ENCODE data around the gene LAMP2. TPM values are rescaled to one million over a fixed set of nuclear protein-coding genes. Genes with fewer than 3 reads are reported as not detected.

The LAMP2 gene
- total and polyA plus RNA-seq, 9 of the 15 experiments (the other 6 are each of a cell fraction or from before 2014, with no cell fraction given) = 22.3 to 77.7 (median 48.6) TPM

- peak; percentile 40; the same call in 1 of the 2 replicates for TF ChIP-seq GABPA (tag; conservative IDR thresholded peaks at IDR 0.05; ENCODE audit: low read depth)
- TF ChIP-seq THRAP3 (IDR thresholded peaks at IDR 0.05; ENCODE audit: borderline replicate concordance) = no peak
- TF ChIP-seq CBFA2T3 (IDR thresholded peaks at IDR 0.05) = no peak; the same call in 1 of the 2 replicates
- TF ChIP-seq PKNOX1 (IDR thresholded peaks at IDR 0.05) = peak; percentile 71
- peak; percentile 90 for TF ChIP-seq MEIS2 (IDR thresholded peaks at IDR 0.05; ENCODE audit: partially characterized antibody)
- no peak for TF ChIP-seq MTA2 (IDR thresholded peaks at IDR 0.05; ENCODE audit: low read depth)
- peak; percentile 61; the same call in 1 of the 2 replicates for TF ChIP-seq SOX6 (IDR thresholded peaks at IDR 0.05)
- no peak for TF ChIP-seq GATAD2B (IDR thresholded peaks at IDR 0.05; ENCODE audit: borderline replicate concordance)
- TF ChIP-seq NUFIP1 (IDR thresholded peaks at IDR 0.05; ENCODE audit: partially characterized antibody) = no peak
- TF ChIP-seq GMEB1 (CRISPR knock-in tag; IDR thresholded peaks at IDR 0.05) = no peak
- no peak for TF ChIP-seq SRSF3 (IDR thresholded peaks at IDR 0.05; ENCODE audit: insufficient read depth, low read length)
- TF ChIP-seq TCF7L2 (IDR thresholded peaks at IDR 0.05; ENCODE audit: low read depth, low read length) = no peak
- TF ChIP-seq COPS2 (conservative IDR thresholded peaks at IDR 0.05) = no peak
- TF ChIP-seq JUND (IDR thresholded peaks at IDR 0.05; ENCODE audit: borderline replicate concordance, low read depth, low read length) = peak; percentile 76; the same call in 1 of the 2 replicates
- TF ChIP-seq JUND (tag; IDR thresholded peaks at IDR 0.05; ENCODE audit: borderline replicate concordance, low read depth, low read length) = no peak; the same call in 2 of the 3 replicates
- no peak for TF ChIP-seq U2AF2 (optimal IDR thresholded peaks at IDR 0.05; ENCODE audit: low read depth, low read length)
- TF ChIP-seq ETS2 (tag; IDR thresholded peaks at IDR 0.05; ENCODE audit: borderline replicate concordance, poor library complexity, severe bottlenecking) = no peak
- no peak for TF ChIP-seq NFE2L1 (tag; IDR thresholded peaks at IDR 0.05; ENCODE audit: borderline replicate concordance, low read depth)
- peak; percentile 48; the same call in 1 of the 2 replicates for TF ChIP-seq JUN (IDR thresholded peaks at IDR 0.05; ENCODE audit: borderline replicate concordance, low read depth, low read length)
- TF ChIP-seq JUN (CRISPR knock-in tag; IDR thresholded peaks at IDR 0.05; ENCODE audit: borderline replicate concordance) = no peak
- TF ChIP-seq CGGBP1 (CRISPR knock-in tag; IDR thresholded peaks at IDR 0.05) = no peak
- TF ChIP-seq ZNF766 (CRISPR knock-in tag; conservative IDR thresholded peaks at IDR 0.05) = 0 out of 2 replicates have a peak, but pooled peaks have one; percentile 34
- TF ChIP-seq NR4A1 (CRISPR knock-in tag; IDR thresholded peaks at IDR 0.05) = no peak
- TF ChIP-seq NR4A1 (tag; IDR thresholded peaks at IDR 0.05) = no peak
- no peak for TF ChIP-seq TEAD1 (CRISPR knock-in tag; IDR thresholded peaks at IDR 0.05)
- TF ChIP-seq ZNF384 (IDR thresholded peaks at IDR 0.05; ENCODE audit: low read depth, low read length) = peak; percentile 92
- no peak for TF ChIP-seq CREB5 (CRISPR knock-in tag; IDR thresholded peaks at IDR 0.05)
Observed at GRCh38 chrX:120453985-120454384, 15.1 kb downstream of the LAMP2 start (continued).

Data from K562 (cell line).